Measurements from ENCODE around the gene MISP3. TPM values are rescaled to one million over a fixed set of nuclear protein-coding genes. Genes with fewer than 3 reads are reported as not detected.
"Not testable (repeated sequence)": the region's sequence is repeated elsewhere in the genome, so short reads cannot be mapped to it uniquely, and the experiment has no call there.

The MISP3 gene
- 0.60 TPM for polyA plus RNA-seq (2013, experiment 1 of 2; ENCODE audit: insufficient read length)
- 0.49 TPM for polyA plus RNA-seq (2013, experiment 2 of 2; ENCODE audit: insufficient read length)

- peak; percentile 23 for DNase-seq
Observed at GRCh38 chr19:14072535-14073260, at the start of gene MISP3. Gene MISP3, plus strand, starts transcription at chr19:14072786. Its CDS starts 524 bp downstream, at chr19:14073310.

- peak; percentile 66 for DNase-seq
Observed at GRCh38 chr19:14023404-14024235, 49.0 kb upstream of the MISP3 start.

- DNase-seq = not testable (repeated sequence)
Observed at GRCh38 chr19:14026652-14027192, 45.9 kb upstream of the MISP3 start.

GRCh38 chr19:14027856-14028450 is 44.6 kb upstream of the MISP3 start, which contains the start of gene RLN3:
Gene RLN3, plus strand, starts transcription at chr19:14028148. Its CDS starts 57 bp downstream, at chr19:14028205.
- no peak for DNase-seq

- DNase-seq = no peak
Observed at GRCh38 chr19:14028901-14029300, 43.7 kb upstream of the MISP3 start.

GRCh38 chr19:14030997-14031718 is 41.4 kb upstream of the MISP3 start:
- DNase-seq = no peak

GRCh38 chr19:14031719-14032480 is 40.7 kb upstream of the MISP3 start, which contains the start of gene IL27RA:
Gene IL27RA, plus strand, starts transcription at chr19:14031762. Its CDS starts 111 bp downstream, at chr19:14031873.
- DNase-seq = peak; percentile 50

- no peak for DNase-seq
Observed at GRCh38 chr19:14033946-14034345, 38.6 kb upstream of the MISP3 start.

- DNase-seq = not testable (repeated sequence)
Observed at GRCh38 chr19:14035159-14035558, 37.4 kb upstream of the MISP3 start.

- peak; percentile 64 for DNase-seq
Observed at GRCh38 chr19:14035706-14036105, 36.9 kb upstream of the MISP3 start.

- no peak for DNase-seq
Observed at GRCh38 chr19:14039181-14039580, 33.4 kb upstream of the MISP3 start.

GRCh38 chr19:14042659-14043608 is 29.7 kb upstream of the MISP3 start:
- DNase-seq = peak; percentile 47

GRCh38 chr19:14047866-14048265 is 24.7 kb upstream of the MISP3 start:
- DNase-seq = not testable (repeated sequence)

GRCh38 chr19:14048443-14049153 is 24.0 kb upstream of the MISP3 start:
- DNase-seq = peak; percentile 27

GRCh38 chr19:14050512-14050911 is 22.1 kb upstream of the MISP3 start:
- no peak for DNase-seq

- DNase-seq = not testable (repeated sequence)
Observed at GRCh38 chr19:14050961-14051360, 21.6 kb upstream of the MISP3 start.

- DNase-seq = no peak
Observed at GRCh38 chr19:14051980-14052379, 20.6 kb upstream of the MISP3 start.

- DNase-seq = no peak
Observed at GRCh38 chr19:14052470-14052869, 20.1 kb upstream of the MISP3 start.

- DNase-seq = no peak
Observed at GRCh38 chr19:14053032-14053431, 19.6 kb upstream of the MISP3 start.
